NT2/D1 (cell line): ENCODE results near the gene ORMDL2.
A peak's percentile ranks its signal among the peaks of the same experiment; 100 is the strongest.

ENCODE experiments used
- DNase-seq: peaks from one replicate; pipeline ENCODE4 v3.0.0-alpha.2; 2011; ENCODE audit warnings: low read depth, low spot score
- H3K27me3 ChIP-seq: 2 replicates; pipeline ENCODE4 v1.6.0; 2011; ENCODE audit warnings: mild to moderate bottlenecking; ENCODE audit not compliant: insufficient read length, insufficient read depth
- H3K36me3 ChIP-seq: 2 replicates; pipeline ENCODE4 v1.6.1; 2011; ENCODE audit warnings: mild to moderate bottlenecking, low read length, mixed read lengths; ENCODE audit not compliant: insufficient read depth, insufficient read length
- H3K4me1 ChIP-seq: 2 replicates; pipeline ENCODE4 v1.5.1; 2011; ENCODE audit not compliant: insufficient read depth, insufficient read length
- H3K4me3 ChIP-seq: 2 replicates; pipeline ENCODE4 v1.5.1; 2011; ENCODE audit warnings: low read depth; ENCODE audit not compliant: insufficient read length
- H3K9ac ChIP-seq: 2 replicates; pipeline ENCODE4 v1.6.0; 2011; ENCODE audit warnings: low read depth; ENCODE audit not compliant: insufficient read length
- H3K9me3 ChIP-seq: 2 replicates; pipeline ENCODE4 v1.5.1; 2011; ENCODE audit warnings: mild to moderate bottlenecking, low read length; ENCODE audit not compliant: insufficient read depth
- SUZ12 ChIP-seq: IDR thresholded peaks from 2 replicates; pipeline ENCODE4 v1.6.1; 2011; ENCODE audit not compliant: insufficient read length, insufficient read depth; ENCODE audit errors: extremely low read depth
- YY1 ChIP-seq: IDR thresholded peaks from 2 replicates; pipeline ENCODE4 v1.6.1; 2011; ENCODE audit not compliant: insufficient read length, insufficient read depth
- ZNF274 ChIP-seq: IDR thresholded peaks from 2 replicates; pipeline ENCODE4 v1.6.1; 2011; ENCODE audit warnings: mild to moderate bottlenecking, low read depth, low read length

ORMDL2 gene

GRCh38 chr12:55845785-55846496, 28.1 kb downstream of the ORMDL2 start:
- no peaks in the 10 kb centered on the region for H3K27me3 ChIP-seq
- TF ChIP-seq YY1 (no peak), SUZ12 (no peak), ZNF274 (no peak)
- peaks cover 4% of the 10 kb centered on the region for H3K36me3 ChIP-seq
- peaks cover 9% of the 10 kb centered on the region for H3K4me1 ChIP-seq
- no peak overlapping the region for H3K9ac ChIP-seq
- H3K9me3 ChIP-seq = no peaks in the 10 kb centered on the region
- no peak for DNase-seq
- H3K4me3 ChIP-seq = no peak overlapping the region

DNA sequence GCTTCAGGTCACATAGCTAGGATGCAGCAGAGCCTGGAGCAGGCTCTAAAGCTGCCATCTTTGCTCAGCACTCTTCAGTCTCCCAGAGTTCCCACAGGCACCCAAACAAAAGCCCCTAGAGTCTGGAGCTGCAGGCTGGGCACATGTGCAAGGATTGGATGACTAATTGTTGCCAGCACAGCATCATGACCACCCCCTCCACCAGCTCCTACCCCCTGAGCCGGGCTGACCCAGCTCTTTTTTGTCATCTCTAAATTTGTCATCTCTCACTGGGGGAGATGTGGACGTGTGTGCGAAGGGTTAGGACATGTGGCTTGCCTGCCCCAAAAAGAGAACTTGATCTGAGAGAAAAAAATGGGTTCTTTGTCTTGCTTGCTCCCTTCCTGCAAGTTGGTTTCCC, 29.2 kb downstream of the ORMDL2 start:
- no peak overlapping the region for H3K4me3 ChIP-seq
- DNase-seq = no peak
- no peak overlapping the region for H3K9ac ChIP-seq
- no peak for TF ChIP-seq SUZ12
- TF ChIP-seq ZNF274 = no peak
- TF ChIP-seq YY1 = no peak
- peaks cover 9% of the 10 kb centered on the region for H3K4me1 ChIP-seq
- no peaks in the 10 kb centered on the region for H3K9me3 ChIP-seq
- H3K36me3 ChIP-seq = no peaks in the 10 kb centered on the region
- no peaks in the 10 kb centered on the region for H3K27me3 ChIP-seq

DNA sequence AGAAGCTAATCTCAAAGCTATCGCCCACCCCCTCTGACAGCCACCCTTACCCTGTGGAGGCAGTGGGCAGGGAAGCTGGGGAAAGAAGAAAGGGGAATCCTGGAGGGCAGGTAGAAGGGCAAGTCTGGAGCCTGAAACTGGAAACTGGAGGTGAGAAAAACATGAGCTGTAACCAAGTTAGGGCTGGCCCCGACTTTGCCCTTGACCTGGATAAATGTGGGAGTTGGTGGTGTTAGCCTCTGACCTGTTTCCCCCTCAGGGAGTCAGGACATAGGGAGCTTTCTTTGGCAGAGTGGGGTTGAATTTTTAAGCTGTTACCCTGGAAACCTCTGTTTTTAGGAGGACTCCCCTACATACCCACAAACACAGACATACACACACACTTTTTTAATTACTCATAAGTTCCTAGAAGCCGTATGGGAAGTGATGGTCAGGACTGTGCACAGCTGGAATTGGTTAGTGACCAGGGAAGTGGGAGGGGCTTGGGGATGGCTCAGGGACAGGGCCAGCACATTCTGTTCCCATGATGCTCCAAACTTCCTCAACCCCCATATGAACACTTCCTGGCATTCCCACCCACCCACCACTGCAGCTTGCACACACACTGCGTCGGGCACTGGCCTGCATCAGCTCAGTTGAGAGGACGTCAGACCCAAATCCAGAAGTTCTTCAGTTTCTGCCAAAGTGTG, 29.9 kb downstream of the ORMDL2 start:
- H3K4me3 ChIP-seq = no peak overlapping the region
- H3K27me3 ChIP-seq = no peaks in the 10 kb centered on the region
- H3K4me1 ChIP-seq = peaks cover 7% of the 10 kb centered on the region
- H3K36me3 ChIP-seq = no peaks in the 10 kb centered on the region
- H3K9ac ChIP-seq = no peak overlapping the region
- DNase-seq = no peak
- no peak for TF ChIP-seq SUZ12
- no peak for TF ChIP-seq YY1
- TF ChIP-seq ZNF274 = no peak
- no peaks in the 10 kb centered on the region for H3K9me3 ChIP-seq

DNA sequence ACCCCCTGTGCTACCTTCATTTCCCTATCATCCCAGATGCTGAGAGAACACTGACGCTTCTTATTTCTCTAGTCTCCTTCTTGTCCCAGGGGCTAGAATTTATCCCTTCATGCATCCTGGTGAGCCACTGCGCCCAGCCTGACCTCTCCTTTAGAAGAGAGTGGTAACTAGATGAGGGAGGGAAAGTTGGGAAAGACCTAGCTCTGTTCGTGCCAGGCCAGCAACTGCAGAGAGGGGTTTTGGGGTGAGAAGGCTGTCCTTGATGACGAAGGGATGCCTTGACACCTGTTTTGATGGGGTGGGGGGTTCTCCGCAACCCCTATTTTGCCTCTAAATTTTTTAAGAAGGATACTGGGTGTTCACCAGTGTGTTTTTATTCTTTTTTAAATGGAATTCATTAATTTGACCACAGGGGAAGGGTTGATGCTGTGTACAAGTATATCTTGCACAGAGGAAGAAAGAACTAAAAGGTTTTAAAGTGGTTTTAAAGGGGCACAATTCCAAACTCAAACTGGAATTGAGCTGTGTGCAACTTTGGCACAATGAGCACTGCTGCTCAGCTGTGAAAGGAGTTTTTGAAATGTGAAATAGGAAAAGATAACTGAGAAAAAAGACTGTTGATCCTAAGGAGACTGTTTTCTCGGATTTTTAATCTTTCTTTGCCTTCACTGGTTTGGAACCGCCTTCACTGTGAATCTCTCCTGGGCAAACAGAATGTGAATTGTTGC, 31.9 kb downstream of the ORMDL2 start:
- no peak overlapping the region for H3K4me3 ChIP-seq
- no peak for TF ChIP-seq YY1
- TF ChIP-seq SUZ12 = no peak
- no peak for TF ChIP-seq ZNF274
- no peaks in the 10 kb centered on the region for H3K27me3 ChIP-seq

GRCh38 chr12:55850401-55850800, 32.6 kb downstream of the ORMDL2 start:
- no peak overlapping the region for H3K9ac ChIP-seq
- H3K36me3 ChIP-seq = no peaks in the 10 kb centered on the region
- no peak for DNase-seq
- no peak for TF ChIP-seq ZNF274
- TF ChIP-seq SUZ12 = no peak
- no peak for TF ChIP-seq YY1
- no peak overlapping the region for H3K4me3 ChIP-seq
- no peaks in the 10 kb centered on the region for H3K27me3 ChIP-seq
- H3K9me3 ChIP-seq = no peaks in the 10 kb centered on the region
- peaks cover 3% of the 10 kb centered on the region for H3K4me1 ChIP-seq

More for the DNA sequence above, 31.9 kb downstream of the ORMDL2 start:
- H3K36me3 ChIP-seq = no peaks in the 10 kb centered on the region
- peaks cover 3% of the 10 kb centered on the region for H3K4me1 ChIP-seq
- H3K9ac ChIP-seq = no peak overlapping the region
- no peak for DNase-seq
- H3K9me3 ChIP-seq = no peaks in the 10 kb centered on the region

DNA sequence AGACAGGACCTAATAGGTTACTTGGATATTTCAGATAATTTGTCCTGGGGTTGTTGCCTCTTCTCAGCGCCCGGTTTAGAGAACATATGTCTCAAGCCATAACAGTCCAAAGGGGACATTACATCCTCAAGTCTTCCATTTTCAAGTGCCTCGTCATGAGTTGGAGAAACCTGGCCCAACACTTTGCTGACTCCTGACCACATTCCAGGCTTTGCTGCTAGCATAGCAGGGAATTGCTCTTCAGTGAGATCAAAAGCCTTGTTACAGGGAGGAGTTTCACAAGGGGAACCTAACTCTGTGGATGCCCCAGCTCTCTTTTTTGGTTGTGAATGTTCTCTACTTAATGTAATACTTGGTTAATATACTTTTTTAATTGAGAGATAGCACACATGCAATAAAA, 33.1 kb downstream of the ORMDL2 start:
- no peak for TF ChIP-seq ZNF274
- TF ChIP-seq SUZ12 = no peak
- no peak for TF ChIP-seq YY1
- peak; percentile 23 for DNase-seq
- H3K4me3 ChIP-seq = no peak overlapping the region
- no peaks in the 10 kb centered on the region for H3K36me3 ChIP-seq
- no peaks in the 10 kb centered on the region for H3K27me3 ChIP-seq
- H3K9me3 ChIP-seq = no peaks in the 10 kb centered on the region
- no peak overlapping the region for H3K9ac ChIP-seq
- peaks cover 3% of the 10 kb centered on the region for H3K4me1 ChIP-seq

- Histone ChIP-seq H3K9ac (no peak overlapping the region), H3K4me3 (no peak overlapping the region), H3K9me3 (no peaks in the 10 kb centered on the region), H3K36me3 (no peaks in the 10 kb centered on the region), H3K4me1 (peaks cover 3% of the 10 kb centered on the region), H3K27me3 (no peaks in the 10 kb centered on the region)
- no peak for DNase-seq
- TF ChIP-seq ZNF274 (no peak), YY1 (no peak), SUZ12 (no peak)
Measured at GRCh38 chr12:55852740-55853139, 34.9 kb downstream of the ORMDL2 start.
